H4 (cell line): ENCODE results near the gene LMO2. TPM values are rescaled to one million over a fixed set of nuclear protein-coding genes. Genes with fewer than 3 reads are reported as not detected.

ENCODE experiments used
- DNase-seq: peaks from one replicate; pipeline ENCODE4 v3.0.0-alpha.2; 2015; ENCODE audit warnings: low spot score
- total RNA-seq: library from RNA; depleted of rRNA; stranded (reverse); fragments of >200 nt; shearing (Covaris generic); gene quantifications from 2 replicates; pipeline ENCODE4 v1.2.3, GENCODE V29; 2014

LMO2 gene
- total RNA-seq, 1 experiment from 2014 or later = 1.5 TPM

DNA sequence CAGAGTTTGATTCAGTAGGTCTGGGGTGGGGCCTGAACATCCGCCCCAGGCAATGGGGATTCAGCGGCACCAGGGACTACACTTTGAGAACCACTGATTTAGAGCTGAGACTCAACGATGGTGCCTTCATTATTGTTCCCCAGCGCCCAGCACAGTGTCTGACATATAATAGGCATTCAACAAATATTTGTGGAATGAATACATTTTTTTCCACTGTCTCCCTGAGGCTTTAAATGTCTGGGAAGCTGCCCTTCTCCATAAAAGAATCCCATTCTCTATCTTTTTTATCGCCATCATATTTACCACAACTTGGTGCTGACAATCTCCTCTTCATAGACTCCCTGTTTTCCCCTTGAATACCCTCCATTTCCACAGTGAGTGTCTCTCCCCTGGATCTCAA lies 23.6 kb upstream of the LMO2 start:
- DNase-seq = no peak

GRCh38 chr11:33913991-33914390 lies 22.1 kb upstream of the LMO2 start:
- DNase-seq = no peak

DNA sequence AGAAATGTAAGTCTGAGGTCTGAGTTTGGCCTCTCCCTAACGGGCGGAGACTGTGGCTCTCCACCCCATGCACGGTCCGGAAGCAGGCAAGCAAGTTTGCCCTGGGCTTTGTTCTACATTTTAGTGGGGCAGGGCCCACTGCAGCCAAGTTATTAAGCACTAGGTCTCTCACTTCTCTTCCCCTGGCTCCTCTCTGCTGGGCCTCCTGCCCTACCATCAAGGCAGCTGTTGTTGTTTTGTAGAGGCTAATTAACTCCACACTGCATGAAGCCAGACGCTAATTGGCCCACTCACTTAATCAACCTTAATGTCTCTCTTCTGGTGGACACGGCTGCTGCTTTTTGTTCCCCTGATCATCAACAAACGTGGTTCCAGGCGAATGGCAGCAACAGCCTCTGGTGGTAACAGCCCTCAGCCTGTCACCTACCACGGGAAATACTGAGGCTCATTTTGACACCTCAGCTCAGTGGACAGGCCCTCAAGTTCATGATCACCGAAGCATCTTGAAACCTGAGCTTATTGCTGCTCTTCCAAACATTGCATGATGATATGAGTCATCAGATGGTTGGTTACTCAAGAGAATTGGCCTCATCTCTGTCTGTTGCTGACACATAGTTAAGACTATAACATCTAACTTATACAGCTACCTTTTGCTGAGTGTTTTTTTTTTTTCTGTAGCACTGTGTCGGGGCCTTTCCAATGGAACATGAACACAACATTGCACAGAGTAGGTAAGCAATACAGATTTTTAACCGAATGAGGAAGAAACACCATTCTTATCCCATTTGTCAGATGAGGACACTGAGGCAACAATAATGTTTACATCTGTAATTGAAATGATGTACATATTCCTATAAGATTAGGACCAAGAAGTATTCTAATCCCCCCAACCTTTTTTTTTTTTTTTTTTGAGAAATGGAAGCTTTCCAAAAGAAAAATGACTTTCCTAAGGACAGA lies 20.8 kb upstream of the LMO2 start:
- DNase-seq = peak; percentile 71

DNA sequence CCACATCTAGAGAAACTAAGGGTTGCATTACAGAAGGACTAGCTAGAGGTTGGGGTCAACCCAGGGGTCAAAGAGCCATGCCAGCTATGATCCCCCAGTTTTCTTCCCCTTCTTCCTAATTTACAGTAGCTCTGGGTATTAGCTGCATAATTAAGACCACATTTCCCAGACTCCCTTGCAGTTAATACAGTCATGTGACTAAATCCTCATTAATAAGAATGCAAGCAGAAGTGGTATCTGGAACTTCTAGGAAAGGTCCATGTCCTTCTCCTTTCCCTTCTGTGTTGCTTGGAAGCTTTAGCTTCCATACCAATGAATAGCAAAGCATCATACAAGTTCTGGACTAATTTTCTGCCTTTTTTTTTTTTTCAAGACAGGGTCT lies 19.1 kb upstream of the LMO2 start:
- DNase-seq = no peak

DNA sequence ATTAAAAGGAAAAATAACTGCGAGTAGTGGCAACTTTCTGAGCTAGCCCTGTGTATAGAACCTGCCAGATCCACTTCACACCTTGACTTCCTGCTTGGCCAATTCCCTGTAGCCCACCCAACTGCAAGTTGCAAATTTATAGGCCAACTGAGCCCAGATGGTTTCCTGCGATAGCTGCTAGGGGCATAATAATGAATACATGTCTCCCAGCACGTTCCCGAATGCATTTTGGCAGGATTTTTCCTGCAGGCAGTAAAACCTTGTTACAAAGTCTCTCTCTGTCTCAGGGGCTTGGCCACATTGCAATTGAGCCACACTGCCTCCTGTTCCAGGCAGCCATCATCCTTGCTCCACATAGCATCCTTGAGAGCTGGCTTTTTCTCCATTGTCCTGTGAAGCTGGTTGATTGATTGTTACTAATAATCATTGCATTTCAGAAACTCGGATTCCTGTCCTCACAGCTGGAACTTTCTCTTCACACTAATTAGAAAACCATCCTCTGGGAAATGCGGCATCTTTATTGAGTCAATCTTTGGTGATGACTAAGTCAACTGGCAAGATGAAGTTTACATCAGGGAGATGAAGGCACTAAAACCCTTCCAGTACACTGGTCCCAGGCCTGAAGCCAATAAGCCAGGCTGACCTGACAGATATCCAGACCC lies 18.6 kb upstream of the LMO2 start:
- no peak for DNase-seq

GRCh38 chr11:33909552-33909951 lies 17.7 kb upstream of the LMO2 start:
- DNase-seq = no peak

DNA sequence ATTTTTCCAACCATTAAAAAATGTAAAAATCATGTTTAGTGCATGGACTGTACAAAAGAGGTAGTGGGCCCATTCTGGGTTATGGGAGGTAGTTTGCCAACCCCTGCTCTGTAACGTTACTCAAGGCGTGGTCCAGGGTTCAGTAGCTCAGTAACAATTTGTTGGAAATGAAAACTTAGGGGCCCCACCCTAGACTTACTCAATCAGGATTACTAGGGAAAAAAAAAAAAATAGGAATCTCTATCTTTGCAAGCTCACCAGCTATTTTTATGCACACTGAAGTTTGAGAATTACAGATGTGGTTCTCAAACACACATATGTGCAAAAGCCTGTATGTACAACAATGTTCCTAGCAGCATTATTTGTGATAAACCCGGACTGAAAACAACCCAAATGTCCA lies 17.3 kb upstream of the LMO2 start:
- DNase-seq = no peak

DNA sequence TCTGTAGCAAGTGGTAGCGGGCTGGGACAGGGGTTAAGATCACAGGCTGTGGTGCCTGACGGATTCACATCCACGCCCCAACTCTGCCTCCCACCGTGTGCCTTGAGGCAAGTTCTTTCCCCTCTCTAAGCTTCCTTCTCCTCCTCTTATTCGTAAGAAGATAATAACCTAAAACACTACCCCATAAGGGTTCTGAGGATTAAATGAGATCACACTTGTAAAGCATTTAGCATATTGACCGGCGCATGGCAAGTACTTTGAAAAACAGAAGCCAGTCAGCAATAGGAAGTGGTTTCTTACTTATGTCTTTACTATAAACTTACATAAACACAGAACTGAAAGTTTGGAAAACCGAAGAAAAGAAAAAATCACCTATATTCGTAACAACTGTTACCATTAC lies 15.5 kb upstream of the LMO2 start:
- DNase-seq = no peak

DNA sequence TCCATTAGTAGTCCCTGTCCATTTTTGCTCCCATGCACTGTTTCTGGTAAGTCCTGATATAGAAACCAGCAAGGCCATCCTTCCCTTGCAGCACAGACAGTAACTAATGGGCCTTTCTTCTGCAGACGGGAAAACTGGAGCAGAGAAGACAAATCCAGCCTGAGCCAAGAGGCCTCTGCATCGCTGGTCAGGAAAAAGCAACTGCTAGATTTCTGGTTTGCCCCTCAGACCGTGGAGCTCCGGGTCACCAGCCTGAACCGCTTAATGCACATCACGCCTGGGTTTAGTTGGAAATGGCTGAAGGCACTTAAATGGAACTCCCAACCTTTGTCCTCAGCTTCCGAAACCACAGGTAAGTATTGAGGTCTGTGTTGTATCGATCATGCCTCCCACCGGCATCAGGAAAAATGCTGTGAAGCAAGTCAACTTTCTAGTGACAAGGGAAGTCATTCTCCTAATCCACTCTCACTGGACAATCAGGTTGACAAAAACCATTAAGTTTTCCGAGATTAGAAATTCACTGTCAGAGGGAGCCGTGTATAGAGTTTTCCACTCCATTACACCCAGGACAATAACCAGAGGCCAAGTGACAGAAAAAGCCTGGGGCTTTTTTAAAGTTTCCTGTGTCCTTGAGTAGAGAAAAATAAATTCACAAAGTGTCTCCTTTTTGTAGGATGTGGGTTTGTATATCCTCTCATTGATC lies 14.8 kb upstream of the LMO2 start:
- DNase-seq = no peak

- no peak for DNase-seq
Observed at GRCh38 chr11:33904102-33904501, 12.2 kb upstream of the LMO2 start.

- DNase-seq = no peak
Observed at GRCh38 chr11:33900159-33900840, 8.4 kb upstream of the LMO2 start.

DNA sequence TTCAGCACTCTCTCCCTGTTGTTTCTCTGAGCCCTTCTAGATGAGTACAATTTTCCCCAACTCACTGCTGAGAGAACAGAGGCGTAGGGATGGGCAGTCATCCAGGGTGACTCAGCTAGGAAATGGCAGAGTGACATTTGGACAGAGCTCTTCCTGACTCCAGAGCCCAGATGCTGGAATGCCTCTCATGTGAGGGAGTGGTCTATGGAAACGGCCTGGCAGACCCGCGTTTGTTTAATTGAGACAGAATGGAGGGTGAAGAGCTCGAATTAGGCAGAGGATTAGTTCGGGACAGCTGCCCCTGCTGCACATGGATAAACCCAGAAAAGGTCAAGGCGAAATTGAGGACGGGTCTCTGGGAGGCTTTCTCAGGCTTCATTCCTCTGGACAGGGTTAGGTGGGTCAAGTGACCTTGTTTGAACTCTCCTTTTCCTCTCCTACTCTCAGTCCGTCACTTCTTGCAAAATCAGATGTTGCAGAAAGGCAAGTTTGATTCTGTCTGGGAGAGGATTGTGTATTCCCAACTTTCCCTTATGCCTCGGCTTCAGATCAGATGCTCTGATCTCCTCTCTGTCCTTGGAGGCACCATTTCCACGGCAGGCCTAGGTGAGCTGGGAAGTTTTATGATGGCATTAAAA lies 7.6 kb upstream of the LMO2 start:
- peak; percentile 84 for DNase-seq

DNA sequence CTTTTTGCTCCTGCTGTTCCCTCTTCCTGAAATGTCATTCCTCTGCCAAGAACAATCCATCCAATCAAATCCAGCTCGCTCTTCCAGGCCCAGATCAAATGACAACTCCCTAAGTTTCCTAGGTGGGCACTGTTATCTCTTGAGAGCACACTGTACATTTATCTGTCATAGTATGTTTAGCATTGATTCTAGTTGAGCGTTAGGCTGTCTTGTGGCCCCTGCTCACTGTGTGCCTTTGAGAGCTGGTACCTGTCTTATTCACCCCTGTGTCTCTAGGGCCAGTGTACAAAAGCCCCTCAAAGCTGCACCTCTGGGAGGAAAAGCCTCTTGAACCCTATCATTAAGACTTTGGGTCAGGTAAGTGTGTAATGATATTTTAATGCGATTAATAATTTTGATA lies 7.1 kb upstream of the LMO2 start:
- DNase-seq = no peak

GRCh38 chr11:33897761-33898375 lies 6.0 kb upstream of the LMO2 start:
- DNase-seq = no peak

- DNase-seq = no peak
Observed at GRCh38 chr11:33896911-33897310, 5.0 kb upstream of the LMO2 start.

GRCh38 chr11:33895752-33896137 lies 3.9 kb upstream of the LMO2 start:
- DNase-seq = no peak

DNA sequence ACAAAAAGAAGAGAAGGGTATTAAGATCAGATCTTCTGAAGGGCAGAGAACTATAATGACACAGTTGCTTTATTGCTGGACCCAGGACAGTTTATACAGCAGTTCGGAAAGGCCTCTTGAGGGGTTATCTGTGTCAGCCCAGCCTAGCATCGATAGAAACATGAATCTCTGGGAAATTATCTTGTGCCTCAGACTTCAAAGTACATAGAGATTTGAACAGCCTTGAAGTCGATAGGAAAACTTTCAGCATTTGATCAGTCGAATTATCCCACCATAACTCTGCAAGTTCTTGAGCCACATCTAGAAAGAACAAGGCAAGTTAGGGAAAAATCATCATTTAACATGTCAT lies 2.5 kb upstream of the LMO2 start:
- no peak for DNase-seq

GRCh38 chr11:33893711-33894397 lies 2.0 kb upstream of the LMO2 start:
- DNase-seq = no peak

DNA sequence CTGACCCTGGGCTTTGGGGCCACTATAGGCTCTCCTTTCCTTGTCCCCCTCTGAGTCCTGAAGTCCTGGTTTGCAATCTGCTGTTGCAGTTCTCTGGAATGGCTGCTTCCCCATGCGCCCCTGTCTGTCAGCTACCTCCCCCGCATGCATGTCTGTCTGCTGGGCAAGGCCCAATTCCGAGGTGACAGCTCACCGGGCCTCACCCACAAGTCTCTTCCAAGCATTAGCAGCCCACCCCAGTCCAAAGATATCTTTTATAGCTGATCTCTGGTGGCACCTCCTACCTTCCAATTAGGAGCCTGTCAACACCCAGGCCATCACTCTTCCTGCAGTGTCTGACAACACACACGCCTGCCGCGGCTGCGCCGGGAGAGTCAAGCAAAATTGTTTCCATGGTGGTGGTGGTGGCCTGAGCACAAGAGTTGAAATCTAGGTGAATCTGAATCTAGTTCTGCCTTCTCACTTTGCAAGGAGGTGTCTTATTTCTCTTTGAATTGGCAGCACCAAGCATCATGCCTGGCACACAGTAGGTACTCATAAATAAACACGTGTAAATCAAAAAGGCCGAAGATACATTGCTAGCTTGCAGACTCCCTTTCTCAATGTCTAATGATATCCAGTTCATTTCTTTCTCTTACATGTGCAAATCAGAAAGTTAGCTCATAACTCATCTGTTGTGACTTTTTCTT lies 1.2 kb upstream of the LMO2 start:
- DNase-seq = no peak

- no peak for DNase-seq
Observed at GRCh38 chr11:33889821-33890378, 2.0 kb downstream of the LMO2 start.
